K562 (cell line): Measurements from ENCODE around the gene HOPX. TPM values are rescaled to one million over a fixed set of nuclear protein-coding genes. Genes with fewer than 3 reads are reported as not detected.

Experiments used
- ATAC-seq: fragments of 200-7000 bp; cut with Tn5 transposase; 3 replicates; pipeline ENCODE4 v1.9.1; 2020; ENCODE audit warnings: moderate library complexity
- BruUV-seq: library from RNA; stranded (reverse); fragments of 400-500 nt; replicated peaks from 2 replicates; lab custom pipeline; 2021; lab: Mats Ljungman, UMichigan
- CTCF ChIA-PET: fragments of 300-600 bp; formaldehyde crosslinking; extraction: SDS; loops from one replicate; lab custom pipeline; 2021; ENCODE audit warnings: low intra/inter-chr PET ratio; lab: Yijun Ruan, JAX
- POLR2A ChIA-PET: fragments of 300-600, 350-650 bp; sonication (Branson Sonifier 250); formaldehyde crosslinking; extraction: SDS; loops from one replicate; lab custom pipeline; 2021; ENCODE audit warnings: antibody characterized with exemption, inconsistent platforms; lab: Yijun Ruan, JAX
- DNase-seq, 4 experiments: peaks; one replicate each; pipeline versions ENCODE4 v3.0.0 to v3.0.0-alpha.2; 2011 to 2018; ENCODE audit warnings: low spot score in 3 of 4, mixed read lengths in 3 of 4; ENCODE audit errors: extremely low read depth in 1 of 4
- FAIRE-seq: peaks from 2 replicates; lab custom pipeline; 2011; peaks lifted over from hg19 to GRCh38; lab: Jason Lieb, UNC
- H2AFZ ChIP-seq: 2 replicates; pipeline ENCODE4 v1.6.0; 2011; ENCODE audit warnings: low read depth, low read length, control low read depth, inconsistent platforms
- H3K27ac ChIP-seq: fragments of 200-600 bp; 3 replicates; pipeline ENCODE4 v1.8.0; 2011; ENCODE audit warnings: low read depth, mild to moderate bottlenecking, control low read depth, inconsistent platforms, low read length, moderate library complexity, mixed read lengths; ENCODE audit errors: extremely low read depth
- H3K27me3 ChIP-seq, 2 experiments: fragments of 300-600 bp in 1 of 2; 2 replicates in 1 of 2; 3 replicates in 1 of 2; pipeline versions ENCODE4 v1.6.0 to v1.8.0; 2011; ENCODE audit warnings: inconsistent platforms in 2 of 2, low read length in 2 of 2, mild to moderate bottlenecking in 1 of 2, mixed read lengths in 1 of 2, moderate library complexity in 1 of 2; ENCODE audit not compliant: control insufficient read depth in 2 of 2, insufficient read depth in 2 of 2
- H3K36me3 ChIP-seq: fragments of 300-600 bp; 3 replicates; pipeline ENCODE4 v1.8.0; 2011; ENCODE audit warnings: mild to moderate bottlenecking, low read length, inconsistent platforms; ENCODE audit not compliant: control insufficient read depth, insufficient read depth
- H3K4me1 ChIP-seq, 2 experiments: fragments of 200-600 bp in 1 of 2; replicated peaks in 1 of 2; 2 replicates in 1 of 2; 3 replicates in 1 of 2; pipeline versions ENCODE4 v1.5.1 to v1.8.0; 2011; ENCODE audit warnings: inconsistent platforms in 2 of 2, low read length in 2 of 2, mild to moderate bottlenecking in 1 of 2, mixed read lengths in 1 of 2, moderate library complexity in 1 of 2; ENCODE audit not compliant: control insufficient read depth in 2 of 2, insufficient read depth in 2 of 2
- H3K4me2 ChIP-seq: 2 replicates; pipeline ENCODE4 v1.6.1; 2011; ENCODE audit warnings: low read length, control low read depth, inconsistent platforms, mixed read lengths; ENCODE audit not compliant: insufficient read depth
- H3K4me3 ChIP-seq: fragments of 200-600 bp; sonication (generic), shearing (Covaris generic); 2 replicates; pipeline ENCODE4 v1.5.1; 2016; ENCODE audit warnings: control low read depth, inconsistent platforms
- H3K79me2 ChIP-seq: fragments of 200-600 bp; 3 replicates; pipeline ENCODE4 v1.8.0; 2011; ENCODE audit warnings: low read length, inconsistent platforms; ENCODE audit not compliant: control insufficient read depth, insufficient read depth
- H3K9ac ChIP-seq, 2 experiments: 2 replicates each; pipeline versions ENCODE4 v1.6.0 to v1.6.1; 2011; ENCODE audit warnings: low read depth in 2 of 2, low read length in 2 of 2, control low read depth in 1 of 2, inconsistent platforms in 1 of 2, mild to moderate bottlenecking in 1 of 2, mixed read lengths in 1 of 2; ENCODE audit not compliant: insufficient read depth in 1 of 2
- H3K9me1 ChIP-seq: one replicate; pipeline ENCODE4 v1.6.0; 2011; ENCODE audit warnings: inconsistent platforms, mild to moderate bottlenecking, low read length, moderate library complexity; ENCODE audit not compliant: control insufficient read depth, insufficient read depth
- H3K9me3 ChIP-seq: replicated peaks from 2 replicates; pipeline ENCODE4 v1.5.1; 2011; ENCODE audit warnings: low read depth, low read length, inconsistent platforms; ENCODE audit not compliant: control insufficient read depth, insufficient read depth
- H4K20me1 ChIP-seq: replicated peaks from 2 replicates; pipeline ENCODE4 v1.6.1; 2011; ENCODE audit warnings: low read length, inconsistent platforms, mixed read lengths; ENCODE audit not compliant: control insufficient read depth, insufficient read depth
- E2F1 ChIP-seq: sonication (generic); formaldehyde crosslinking; IDR thresholded peaks from 2 replicates; pipeline ENCODE4 v1.8.1; 2023; ENCODE audit warnings: mild to moderate bottlenecking, missing genetic modification reagents, moderate library complexity
- E2F3 ChIP-seq: fragments of 250-450 bp; sonication (Bioruptor Pico); IDR thresholded peaks from 2 replicates; pipeline ENCODE4 v1.4.0; 2020; ENCODE audit warnings: mild to moderate bottlenecking
- E2F4 ChIP-seq: sonication (generic); formaldehyde crosslinking; IDR thresholded peaks from 2 replicates; pipeline ENCODE4 v1.8.0; 2022; ENCODE audit warnings: mild to moderate bottlenecking, low read depth, missing genetic modification reagents
- ELF4 ChIP-seq: fragments of 450-650 bp; formaldehyde crosslinking; IDR thresholded peaks from 2 replicates; pipeline ENCODE4 v1.4.0; 2022; ENCODE audit warnings: missing genetic modification characterization
- NFIC ChIP-seq: fragments of 450-650 bp; IDR thresholded peaks from 2 replicates; pipeline ENCODE4 v1.6.1; 2017; ENCODE audit warnings: mild to moderate bottlenecking, inconsistent platforms
- POLR2AphosphoS2 ChIP-seq: IDR thresholded peaks from 2 replicates; pipeline ENCODE4 v1.6.1; 2012; ENCODE audit warnings: low read length, improper control_type of control experiment
- POLR2H ChIP-seq: IDR thresholded peaks from 2 replicates; pipeline ENCODE4 v1.6.1; 2016; ENCODE audit warnings: missing genetic modification characterization, low read depth, mild to moderate bottlenecking, control low read depth, missing compliant biosample characterization, moderate library complexity
- PTBP1 ChIP-seq: fragments of 200-400 bp; formaldehyde crosslinking; IDR thresholded peaks from 2 replicates; pipeline ENCODE4 v1.6.1; 2017; ENCODE audit warnings: low read depth, low read length
- TAF15 ChIP-seq: fragments of 200-400 bp; formaldehyde crosslinking; IDR thresholded peaks from 2 replicates; pipeline ENCODE4 v1.6.1; 2017; ENCODE audit warnings: mild to moderate bottlenecking, low read depth, low read length, moderate library complexity
- U2AF1 ChIP-seq: fragments of 200-400 bp; formaldehyde crosslinking; optimal IDR thresholded peaks from 2 replicates; pipeline ENCODE3; 2017; ENCODE audit warnings: mild to moderate bottlenecking, low read depth, low read length, moderate library complexity
- ZBTB11 ChIP-seq, 3 experiments: fragments of 200-800 bp in 1 of 3; fragments of 250-450 bp in 1 of 3; fragments of 450-650 bp in 1 of 3; sonication (Bioruptor Pico) in 1 of 3; sonication (Bioruptor generic) in 1 of 3; formaldehyde crosslinking in 1 of 3; IDR thresholded peaks; 2 replicates each; pipeline versions ENCODE4 v1.6.1 to v1.8.0; 2016 to 2022; ENCODE audit warnings: mild to moderate bottlenecking in 2 of 3, missing genetic modification characterization in 2 of 3, missing compliant biosample characterization in 1 of 3, moderate library complexity in 1 of 3
- ZNF12 ChIP-seq: sonication (generic); formaldehyde crosslinking; IDR thresholded peaks from 2 replicates; pipeline ENCODE4 v1.4.0; 2020; ENCODE audit warnings: mild to moderate bottlenecking, missing genetic modification reagents
- ZNF174 ChIP-seq: fragments of 250-450 bp; sonication (Bioruptor Pico); IDR thresholded peaks from 2 replicates; pipeline ENCODE4 v1.4.0; 2020; ENCODE audit warnings: mild to moderate bottlenecking
- ZNF395 ChIP-seq: fragments of 200-800 bp; sonication (Bioruptor generic); IDR thresholded peaks from 2 replicates; pipeline ENCODE4 v1.6.1; 2017; ENCODE audit warnings: missing genetic modification characterization, missing compliant biosample characterization
- ZNF584 ChIP-seq: fragments of 200-800 bp; sonication (Bioruptor generic); IDR thresholded peaks from 2 replicates; pipeline ENCODE4 v1.6.1; 2016; ENCODE audit warnings: low read depth, mild to moderate bottlenecking, missing genetic modification characterization, missing compliant biosample characterization
- WGBS: fragments of 100-300 bp; shearing (Covaris generic); methylation state at CpG from one replicate; pipeline ENCODE4 v1.1.6; 2016; ENCODE audit warnings: low coverage, mixed read lengths; ENCODE audit not compliant: insufficient coverage; ENCODE audit errors: missing lambda C conversion rate; 5-methylcytosine and 5-hydroxymethylcytosine counted together
- in situ Hi-C: fragments of 300-500 bp; cut with MboI; formaldehyde crosslinking; loops from 4 replicates; pipeline ENCODE4 v1.15.0; 2018; ENCODE audit warnings: inconsistent platforms, mixed read lengths
- intact Hi-C: fragments of 100-400 bp; cut with micrococcal nuclease; formaldehyde crosslinking; loops from 2 replicates; pipeline ENCODE4 v1.14.2; 2022
- polyA plus RNA-seq, 8 experiments: library from polyadenylated mRNA; depleted of rRNA in 4 of 8; stranded (reverse) in 5 of 8; unstranded in 3 of 8; fragments of >200 nt; fragmentation: Nextera tagmentation in 2 of 8; fragmentation: Illumina TruSeq in 1 of 8; extraction: Ambion mirVana in 2 of 8; extraction: Trizol in 1 of 8; gene quantifications; 2 replicates each; pipeline versions ENCODE4 v1.2.1 to v1.2.3, GENCODE V29; 2011 to 2014; ENCODE audit warnings: inconsistent platforms in 1 of 8, missing spikeins in 1 of 8
- total RNA-seq, 7 experiments: library from RNA; depleted of rRNA in 6 of 7; stranded (reverse); fragments of >200 nt in 6 of 7; fragmentation: Illumina TruSeq in 2 of 7; extraction: Trizol in 2 of 7; gene quantifications; 2 replicates each; pipeline versions ENCODE4 v1.2.1 to v1.2.3, GENCODE V29; 2011 to 2021; ENCODE audit warnings: low replicate concordance in 1 of 7

The HOPX gene
- total and polyA plus RNA-seq, 9 of the 15 experiments (the other 6 are each of a cell fraction or from before 2014, with no cell fraction given): 0.24 TPM; not detected in 8

- in situ Hi-C loops: no loop called here
- Histone ChIP-seq H3K4me2 (no peak overlapping the region), H3K79me2 (no peaks in the 10 kb centered on the region), H4K20me1 (no peaks in the 10 kb centered on the region), H3K36me3 (no peaks in the 10 kb centered on the region), H3K4me3 (no peak overlapping the region), H3K9me1 (no peaks in the 10 kb centered on the region), H3K27ac (no peak overlapping the region), H3K4me1 (peaks cover 5 to 8% of the 10 kb centered on the region in 2 experiments; a peak in 3 of 5 replicates), H3K9ac (no peak overlapping the region), H3K27me3 (peaks cover 3 to 7% of the 10 kb centered on the region in 2 experiments; a peak in 2 of 5 replicates), H2AFZ (no peak overlapping the region), H3K9me3 (no peaks in the 10 kb centered on the region)
- DNase-seq (peak in 2 of 4 experiments; percentile 18 to 21), ATAC-seq (peak; percentile 86), FAIRE-seq (no peak)
- ChIA-PET POLR2A (no interaction called here), CTCF (no interaction called here)
- 0% methylated on average over 4 of the region's 4 CpGs for WGBS
- BruUV-seq: no TSS peak
- intact Hi-C loops: no loop called here
- TF ChIP-seq TAF15 (no peak), POLR2H (tag) (no peak), ZNF12 (CRISPR knock-in tag) (no peak), PTBP1 (no peak), ZNF395 (CRISPR knock-in tag) (no peak), POLR2AphosphoS2 (no peak), U2AF1 (no peak), E2F3 (CRISPR knock-in tag) (no peak), ZNF174 (CRISPR knock-in tag) (no peak), E2F4 (CRISPR knock-in tag) (no peak), NFIC (peak; percentile 29; the same call in 1 of the 2 replicates), ZNF584 (CRISPR knock-in tag) (no peak), ELF4 (no peak), E2F1 (CRISPR knock-in tag) (no peak), ZBTB11 (CRISPR knock-in tag; IDR thresholded peaks at IDR 0.05) (no peak)
These were observed 47.4 kb upstream of the HOPX start for GRCh38 chr4:56728512-56728911.
